ENCODE results near the gene CXCL10.
"Not testable (repeated sequence)": the region's sequence is repeated elsewhere in the genome, so short reads cannot be mapped to it uniquely, and the experiment has no call there.

The CXCL10 gene

DNA sequence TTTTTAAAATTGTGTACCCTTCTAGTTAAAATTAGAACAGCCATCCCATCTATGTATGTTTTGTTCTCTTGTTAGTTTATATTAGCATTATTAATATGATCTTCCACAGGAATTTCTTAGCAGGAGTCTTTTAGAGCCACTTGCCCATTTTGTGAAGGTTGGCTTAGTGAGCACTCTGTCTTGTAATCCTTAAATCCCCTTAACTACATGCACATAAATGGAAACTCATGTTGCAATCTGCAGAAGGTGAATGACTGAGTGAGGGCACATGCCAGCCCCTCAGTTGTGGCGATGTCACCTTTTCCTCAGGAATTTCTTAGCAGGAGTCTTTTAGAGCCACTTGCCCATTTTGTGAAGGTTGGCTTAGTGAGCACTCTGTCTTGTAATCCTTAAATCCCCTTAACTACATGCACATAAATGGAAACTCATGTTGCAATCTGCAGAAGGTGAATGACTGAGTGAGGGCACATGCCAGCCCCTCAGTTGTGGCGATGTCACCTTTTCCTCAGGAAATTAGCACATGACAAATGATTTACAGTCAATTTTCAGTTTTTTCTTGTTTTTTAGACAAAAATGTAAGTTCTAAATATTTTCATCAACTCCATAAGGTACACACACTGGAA is 24.7 kb downstream of the CXCL10 start:
- H3K27me3 Mint-ChIP-seq: peaks cover 7 to 25% of the 10 kb centered on the region in 2 donors

DNA sequence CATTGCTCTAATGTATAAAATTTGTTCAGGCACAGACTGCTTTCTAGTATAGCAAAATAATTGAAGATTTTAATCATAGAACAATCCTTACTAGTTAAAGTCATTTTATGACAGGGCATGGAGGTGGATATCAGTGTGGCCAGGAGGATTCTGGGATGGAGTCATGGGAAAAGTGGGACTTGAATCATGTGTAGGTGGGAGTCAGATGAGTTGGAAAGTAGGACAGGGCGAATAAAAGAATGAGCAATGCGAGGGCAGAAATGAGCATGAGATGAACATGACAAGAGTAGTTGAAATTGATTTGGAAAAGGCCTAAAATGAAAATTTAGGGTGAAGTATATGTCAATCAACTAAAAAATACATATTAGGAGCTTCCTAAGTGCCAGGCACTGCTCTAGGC is 25.4 kb downstream of the CXCL10 start:
- no peak for ATAC-seq (replicated peaks)

More for the DNA sequence above, 24.7 kb downstream of the CXCL10 start:
- not testable (repeated sequence) for H3K4me1 Mint-ChIP-seq (ENCODE audit: low read depth in 2 of 2); H3K36me3 Mint-ChIP-seq (ENCODE audit: insufficient read depth); H3K9me3 Mint-ChIP-seq; H3K4me3 Mint-ChIP-seq; ATAC-seq (replicated peaks); H3K27ac Mint-ChIP-seq; DNase-seq

DNA sequence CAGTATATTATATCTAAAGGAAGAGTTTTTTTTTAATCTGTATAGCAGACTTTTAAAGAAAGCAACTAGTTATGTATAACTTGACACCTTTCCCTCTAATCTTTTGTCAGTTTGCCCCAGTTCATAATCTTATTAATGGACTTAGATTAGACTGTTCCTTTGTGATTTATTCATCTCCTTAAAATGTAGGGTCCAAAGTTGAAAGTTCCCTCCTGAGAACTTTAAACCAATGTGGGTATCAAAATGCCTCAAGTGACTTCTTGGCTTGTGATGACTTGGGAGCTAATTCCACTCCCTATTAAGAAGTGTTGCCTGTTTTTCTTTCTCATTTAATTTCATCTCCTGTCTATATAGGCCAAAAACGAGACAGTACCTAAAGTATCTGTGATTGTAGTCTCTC is 26.2 kb downstream of the CXCL10 start:
- Mint-ChIP-seq H3K4me1 (ENCODE audit: low read depth in 2 of 2) (no peaks in the 10 kb centered on the region), H3K36me3 (ENCODE audit: insufficient read depth) (no peaks in the 10 kb centered on the region), H3K27ac (no peak overlapping the region), H3K4me3 (no peak overlapping the region), H3K9me3 (no peaks in the 10 kb centered on the region), H3K27me3 (peaks cover 4 to 11% of the 10 kb centered on the region in 2 donors)
- DNase-seq (no peak), ATAC-seq (replicated peaks) (no peak)

More for the DNA sequence above, 25.4 kb downstream of the CXCL10 start:
- no peak overlapping the region for H3K4me3 Mint-ChIP-seq
- H3K9me3 Mint-ChIP-seq: no peaks in the 10 kb centered on the region
- H3K4me1 Mint-ChIP-seq (ENCODE audit: low read depth in 2 of 2): no peaks in the 10 kb centered on the region
- H3K27me3 Mint-ChIP-seq: peaks cover 10 to 19% of the 10 kb centered on the region in 2 donors
- no peaks in the 10 kb centered on the region for H3K36me3 Mint-ChIP-seq (ENCODE audit: insufficient read depth)
- no peak overlapping the region for H3K27ac Mint-ChIP-seq
- DNase-seq: no peak

DNA sequence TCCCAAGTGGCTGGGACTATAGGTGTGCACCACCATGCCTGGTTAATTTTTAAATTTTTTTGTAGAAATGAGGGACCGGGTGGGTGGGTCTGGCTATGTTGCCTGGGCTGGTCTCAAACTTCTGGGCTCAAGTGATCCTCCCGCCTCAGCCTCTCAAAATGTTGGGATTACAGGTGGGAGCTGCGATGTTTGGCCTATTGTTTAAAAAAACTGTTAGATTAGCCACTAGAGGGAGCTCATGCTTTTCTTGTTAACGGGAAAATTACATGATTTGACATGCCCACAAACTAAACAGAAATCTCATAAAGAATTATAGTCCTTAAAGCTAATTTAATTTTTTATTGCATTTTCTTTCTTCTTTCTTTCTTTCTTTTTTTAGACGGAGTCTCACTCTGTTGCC is 27.6 kb downstream of the CXCL10 start:
- Mint-ChIP-seq H3K4me1 (ENCODE audit: low read depth in 2 of 2) (no peaks in the 10 kb centered on the region), H3K27ac (no peak overlapping the region), H3K36me3 (ENCODE audit: insufficient read depth) (peaks cover 5% of the 10 kb centered on the region), H3K9me3 (no peaks in the 10 kb centered on the region), H3K27me3 (peaks cover 4 to 11% of the 10 kb centered on the region in 2 donors), H3K4me3 (no peak overlapping the region)
- DNase-seq (peak in 2 of 3 experiments; percentile 11), ATAC-seq (replicated peaks) (peak; percentile 18)

DNA sequence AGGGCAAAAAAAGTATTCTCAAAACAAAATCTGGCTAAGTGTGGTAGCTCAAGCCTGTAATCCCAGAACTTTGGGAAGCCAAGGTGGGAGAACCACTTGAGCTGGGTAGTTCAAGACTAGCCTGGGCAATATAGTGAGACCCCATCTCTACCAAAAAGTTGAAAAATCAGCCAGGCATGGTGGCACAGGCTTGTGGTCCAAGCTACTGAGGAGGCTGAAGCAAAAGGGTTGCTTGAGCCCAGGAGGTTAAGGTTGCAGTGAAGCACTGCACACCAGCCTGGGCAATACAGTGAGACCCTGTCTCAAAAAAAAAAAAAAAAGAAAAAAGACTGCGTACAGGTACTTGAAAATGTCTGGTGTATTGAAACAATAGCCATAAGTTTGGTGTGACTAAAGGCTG is 30.8 kb downstream of the CXCL10 start:
- H3K4me1 Mint-ChIP-seq (ENCODE audit: low read depth in 2 of 2): peaks cover 17 to 24% of the 10 kb centered on the region in 2 donors
- H3K4me3 Mint-ChIP-seq: no peak overlapping the region
- DNase-seq (no peak), ATAC-seq (replicated peaks) (no peak)
- peaks cover 7% of the 10 kb centered on the region for H3K36me3 Mint-ChIP-seq (ENCODE audit: insufficient read depth)
- peaks cover 4 to 11% of the 10 kb centered on the region in 2 donors for H3K27me3 Mint-ChIP-seq
- H3K9me3 Mint-ChIP-seq: no peaks in the 10 kb centered on the region
- H3K27ac Mint-ChIP-seq: no peak overlapping the region

DNA sequence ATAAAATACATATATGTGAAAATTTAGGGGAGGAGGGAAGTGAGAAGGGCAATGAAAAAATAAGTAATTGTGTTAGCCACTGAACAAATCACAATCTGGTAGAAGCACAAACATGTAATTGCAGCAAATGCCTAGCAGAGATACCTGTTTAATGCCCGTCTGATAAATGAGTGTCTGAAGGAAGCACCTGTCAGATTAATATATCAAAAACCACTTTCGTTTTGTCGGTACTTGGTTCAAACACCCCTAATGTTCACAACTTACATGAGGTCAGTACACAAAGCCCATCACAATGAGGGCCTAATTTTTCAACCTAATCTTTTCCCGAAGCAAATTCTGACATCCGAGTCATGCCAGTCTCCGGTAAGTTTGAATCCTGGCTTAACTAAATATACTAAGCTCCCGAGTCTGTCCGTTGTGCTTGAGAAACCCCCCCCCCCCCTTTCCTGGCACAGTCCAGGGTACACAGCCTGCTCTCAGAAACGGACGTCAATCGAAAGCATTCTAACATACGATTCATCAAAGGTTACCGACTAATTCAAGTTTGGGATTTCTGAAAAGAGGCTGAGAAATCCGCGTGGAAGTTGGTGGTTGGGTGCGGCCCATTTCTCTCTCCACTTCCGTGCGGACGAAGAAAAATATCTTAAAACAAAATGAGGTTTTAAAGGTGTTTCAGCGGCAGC is 33.3 kb downstream of the CXCL10 start:
- Mint-ChIP-seq H3K27ac (peak overlapping the region; percentile 62 to 94), H3K36me3 (ENCODE audit: insufficient read depth) (peaks cover 7% of the 10 kb centered on the region), H3K9me3 (no peaks in the 10 kb centered on the region), H3K4me3 (peak overlapping the region; percentile 91), H3K27me3 (peaks cover 4 to 8% of the 10 kb centered on the region in 2 donors), H3K4me1 (ENCODE audit: low read depth in 2 of 2) (peaks cover 22 to 28% of the 10 kb centered on the region in 2 donors)
- ATAC-seq (replicated peaks) (no peak), DNase-seq (no peak)

DNA sequence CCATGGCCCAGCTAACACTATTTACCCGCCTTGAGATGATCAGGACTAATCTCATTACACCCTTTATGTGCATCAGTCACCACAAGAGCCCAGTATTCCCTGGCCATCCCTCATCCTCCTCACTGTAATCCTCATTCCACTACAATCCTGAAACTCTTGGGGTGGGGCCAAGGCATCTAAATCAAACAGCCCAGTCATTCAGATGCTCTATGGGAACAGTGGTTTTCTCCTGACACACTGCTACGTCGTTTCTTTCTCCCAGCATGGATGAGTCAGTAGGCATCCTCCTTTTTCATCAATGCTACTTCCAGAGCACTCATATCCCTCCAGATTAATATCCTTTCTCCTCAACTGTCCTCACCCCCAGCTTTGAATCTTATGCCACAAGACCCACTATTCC is 38.2 kb downstream of the CXCL10 start:
- Mint-ChIP-seq H3K27ac (no peak overlapping the region), H3K4me3 (no peak overlapping the region)

DNA sequence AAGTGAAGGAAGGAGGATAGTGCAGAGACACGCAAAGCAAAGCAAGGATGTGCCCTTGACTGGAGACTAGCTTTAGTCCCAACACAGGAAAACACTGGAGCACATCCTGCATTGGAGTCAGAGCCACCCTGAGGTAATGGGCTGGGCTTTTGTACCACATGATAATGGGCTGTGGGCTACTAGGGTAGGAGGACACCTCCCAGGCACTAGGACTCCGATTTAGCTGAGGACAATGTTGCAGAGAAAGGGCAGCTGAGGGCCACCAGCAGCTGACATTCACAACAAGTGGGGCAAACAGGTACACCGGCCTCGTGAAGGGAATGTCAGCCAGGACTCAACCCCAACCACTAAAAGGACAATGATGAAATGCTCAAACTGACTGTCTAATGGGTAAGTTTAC is 42.7 kb downstream of the CXCL10 start:
- no peak overlapping the region for H3K27ac Mint-ChIP-seq
- DNase-seq (no peak), ATAC-seq (replicated peaks) (no peak)
- no peak overlapping the region for H3K4me3 Mint-ChIP-seq
- no peaks in the 10 kb centered on the region for H3K27me3 Mint-ChIP-seq
- H3K9me3 Mint-ChIP-seq: no peaks in the 10 kb centered on the region
- no peaks in the 10 kb centered on the region for H3K4me1 Mint-ChIP-seq (ENCODE audit: low read depth in 2 of 2)
- H3K36me3 Mint-ChIP-seq (ENCODE audit: insufficient read depth): peaks cover 46% of the 10 kb centered on the region

More for the DNA sequence above, 38.2 kb downstream of the CXCL10 start:
- peaks cover 22 to 28% of the 10 kb centered on the region in 2 donors for H3K4me1 Mint-ChIP-seq (ENCODE audit: low read depth in 2 of 2)
- H3K9me3 Mint-ChIP-seq: no peaks in the 10 kb centered on the region
- DNase-seq: no peak
- no peak for ATAC-seq (replicated peaks)
- peaks cover 4% of the 10 kb centered on the region for H3K36me3 Mint-ChIP-seq (ENCODE audit: insufficient read depth)
- no peaks in the 10 kb centered on the region for H3K27me3 Mint-ChIP-seq

DNA sequence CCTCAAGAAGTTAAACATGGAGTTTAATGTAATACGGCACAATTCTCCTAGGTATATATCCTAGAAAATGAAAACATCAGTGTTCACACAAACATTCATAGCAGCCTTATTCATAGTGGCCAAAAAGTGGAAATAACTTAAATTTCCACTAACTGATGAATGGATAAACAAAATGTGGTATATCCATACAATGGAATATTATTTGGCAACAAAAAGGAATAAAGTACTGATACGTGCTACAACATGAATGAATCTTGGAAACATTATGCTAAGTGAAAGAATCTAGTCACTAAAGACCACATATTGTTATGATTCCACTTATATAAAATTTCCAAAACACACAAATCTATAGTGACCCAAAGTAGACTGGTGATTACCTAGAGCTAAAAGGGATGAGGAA is 47.1 kb downstream of the CXCL10 start:
- Mint-ChIP-seq H3K4me3 (no peak overlapping the region), H3K27me3 (no peaks in the 10 kb centered on the region), H3K27ac (no peak overlapping the region), H3K9me3 (no peaks in the 10 kb centered on the region), H3K36me3 (ENCODE audit: insufficient read depth) (peaks cover 86% of the 10 kb centered on the region), H3K4me1 (ENCODE audit: low read depth in 2 of 2) (no peaks in the 10 kb centered on the region)
- no peak for ATAC-seq (replicated peaks)
- no peak for DNase-seq

DNA sequence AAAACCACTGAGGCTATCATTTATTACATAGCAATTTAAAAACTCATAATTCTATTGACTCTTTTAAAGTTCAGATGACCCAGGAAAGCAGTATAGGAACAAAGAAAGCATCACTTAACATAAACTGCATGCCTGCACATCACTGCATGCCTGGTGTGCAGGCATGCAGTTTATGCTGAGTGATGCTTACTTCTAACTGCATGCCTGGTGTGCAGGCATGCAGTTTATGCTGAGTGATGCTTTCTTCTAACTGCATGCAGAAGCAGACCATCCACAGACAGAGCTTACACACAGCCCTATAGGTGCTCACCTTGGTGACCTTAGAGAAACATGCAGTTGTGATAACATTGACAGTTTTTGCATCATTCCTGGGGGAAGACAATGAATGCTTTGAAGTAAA is 49.5 kb downstream of the CXCL10 start:
- H3K9me3 Mint-ChIP-seq: no peaks in the 10 kb centered on the region
- peaks cover 94% of the 10 kb centered on the region for H3K36me3 Mint-ChIP-seq (ENCODE audit: insufficient read depth)
- H3K27ac Mint-ChIP-seq: no peak overlapping the region

More for the DNA sequence above, 49.5 kb downstream of the CXCL10 start:
- no peak for DNase-seq
- no peaks in the 10 kb centered on the region for H3K27me3 Mint-ChIP-seq
- no peak overlapping the region for H3K4me3 Mint-ChIP-seq
- no peaks in the 10 kb centered on the region for H3K4me1 Mint-ChIP-seq (ENCODE audit: low read depth in 2 of 2)
- ATAC-seq (replicated peaks): no peak
